Upper lobe of left lung (tissue), 6 donors: ENCODE results near the gene MTERF2. TPM values are rescaled to one million over a fixed set of nuclear protein-coding genes. Genes with fewer than 3 reads are reported as not detected.

Source experiments
- ATAC-seq, 2 donors: fragments of 200-7000 bp; cut with Tn5 transposase; one replicate each; pipeline ENCODE4 v1.9.1; 2022; ENCODE audit warnings: mild to moderate bottlenecking in 2 of 2, moderate library complexity in 2 of 2; ENCODE audit not compliant: low FRiP score in 2 of 2
- DNase-seq, 2 donors: peaks; one replicate each; pipeline ENCODE4 v3.0.0-alpha.2; 2019 to 2020
- H3K27ac ChIP-seq, 4 donors: fragments of 200-600 bp; sonication (generic); one replicate each; pipeline ENCODE4 v1.5.1; 2016 to 2019
- H3K27me3 ChIP-seq, 4 donors: fragments of 200-600 bp; sonication (generic); one replicate each; pipeline ENCODE4 v1.5.1; 2017 to 2019
- H3K36me3 ChIP-seq, 4 donors: fragments of 200-600 bp; sonication (generic); one replicate each; pipeline ENCODE4 v1.5.1; 2016 to 2019
- H3K4me1 ChIP-seq, 4 donors: fragments of 200-600 bp; sonication (generic); one replicate each; pipeline ENCODE4 v1.5.1; 2018 to 2019
- H3K4me3 ChIP-seq, 4 donors: fragments of 200-600 bp; sonication (generic); one replicate each; pipeline ENCODE4 v1.5.1; 2017 to 2019; ENCODE audit warnings: mild to moderate bottlenecking in 2 of 4, moderate library complexity in 1 of 4
- H3K9me3 ChIP-seq, 4 donors: fragments of 200-600 bp; sonication (generic); one replicate each; pipeline ENCODE4 v1.5.1; 2018 to 2019
- EP300 ChIP-seq, 4 donors: sonication (generic); formaldehyde crosslinking; IDR thresholded peaks; one replicate each; pipeline ENCODE4 v1.5.1; 2017; ENCODE audit warnings: antibody characterized with exemption in 4 of 4, control low read depth in 2 of 4
- POLR2A ChIP-seq, 4 donors: fragments of 450-650 bp; IDR thresholded peaks; one replicate each; pipeline ENCODE4 v1.5.1; 2016 to 2017; ENCODE audit warnings: antibody characterized with exemption in 4 of 4, mild to moderate bottlenecking in 2 of 4
- POLR2AphosphoS5 ChIP-seq, 2 donors: sonication (generic); formaldehyde crosslinking; IDR thresholded peaks; one replicate each; pipeline ENCODE4 v1.5.1; 2017; ENCODE audit warnings: antibody characterized with exemption in 2 of 2
- WGBS, 2 donors: methylation state at CpG; one replicate each; pipeline ENCODE4 v1.1.5; 2017 to 2018; 5-methylcytosine and 5-hydroxymethylcytosine counted together
- total RNA-seq, 6 donors: library from RNA; depleted of rRNA in 4 of 6; stranded (reverse); fragments of >200 nt in 4 of 6; gene quantifications; one replicate each; pipeline versions ENCODE4 v1.1.0 to v1.2.1, GENCODE V29; 2016 to 2021
- TF ChIP-seq, protein P1 (sequence below), 6 experiments: fragments of 450-650 bp in 4 of 6; fragments of 200-600 bp in 2 of 6; sonication (generic) in 2 of 6; IDR thresholded peaks; one replicate each; pipeline ENCODE4 v1.5.1; 2016 to 2019; ENCODE audit warnings: antibody characterized with exemption in 6 of 6
- donor health status: DM: no; HTN: no; CAD: no; lungs with moderate emphysema.
- donor health status: DM: no; HTN: yes; CAD: no; lungs with severe emphysema.

MTERF2 gene
- total RNA-seq, 6 donors from 2014 or later: 6.4 to 34.8 (median 13.6) TPM

DNA sequence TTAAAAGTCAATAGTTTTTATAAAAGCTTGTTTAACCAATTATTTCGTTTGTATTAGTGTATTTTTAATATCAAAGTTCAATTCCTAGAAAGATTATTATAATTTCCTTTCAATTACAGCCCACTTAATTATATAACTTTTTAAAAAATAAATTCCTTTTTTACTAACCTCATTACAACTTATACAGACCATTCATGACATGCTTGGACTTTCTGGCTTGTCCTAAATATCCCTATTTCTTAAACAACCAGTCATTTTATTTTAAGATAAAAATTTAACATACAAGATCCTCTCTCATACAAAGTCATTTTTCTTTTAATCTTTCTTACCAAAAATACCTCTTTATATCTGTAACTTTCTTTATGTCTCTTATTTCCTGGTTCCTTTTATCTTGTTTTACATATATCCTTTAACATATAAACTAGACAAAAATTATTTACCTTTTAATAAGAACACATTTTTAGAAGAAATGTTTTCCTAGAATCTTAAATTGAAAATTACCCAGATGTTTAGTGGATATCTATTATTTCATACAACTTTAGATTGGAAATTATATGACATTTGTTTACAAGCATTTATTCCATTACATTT lies 41.6 kb downstream of the MTERF2 start:
- no peak for ATAC-seq
- no peaks in the 10 kb centered on the region for H3K36me3 ChIP-seq
- WGBS, 2 donors: 15 to 26% methylated on average over 1 of the region's 1 CpG
- no peak overlapping the region for H3K27ac ChIP-seq
- H3K9me3 ChIP-seq: peaks cover 0 to 2% (median 0%) of the 10 kb centered on the region in 4 donors
- DNase-seq: no peak
- H3K4me1 ChIP-seq: no peaks in the 10 kb centered on the region
- H3K4me3 ChIP-seq: no peak overlapping the region
- H3K27me3 ChIP-seq: no peaks in the 10 kb centered on the region
- TF ChIP-seq POLR2A (IDR thresholded peaks at IDR 0.05): no peak
- no peak for TF ChIP-seq EP300 (IDR thresholded peaks at IDR 0.05)
- TF ChIP-seq, protein P1, sequence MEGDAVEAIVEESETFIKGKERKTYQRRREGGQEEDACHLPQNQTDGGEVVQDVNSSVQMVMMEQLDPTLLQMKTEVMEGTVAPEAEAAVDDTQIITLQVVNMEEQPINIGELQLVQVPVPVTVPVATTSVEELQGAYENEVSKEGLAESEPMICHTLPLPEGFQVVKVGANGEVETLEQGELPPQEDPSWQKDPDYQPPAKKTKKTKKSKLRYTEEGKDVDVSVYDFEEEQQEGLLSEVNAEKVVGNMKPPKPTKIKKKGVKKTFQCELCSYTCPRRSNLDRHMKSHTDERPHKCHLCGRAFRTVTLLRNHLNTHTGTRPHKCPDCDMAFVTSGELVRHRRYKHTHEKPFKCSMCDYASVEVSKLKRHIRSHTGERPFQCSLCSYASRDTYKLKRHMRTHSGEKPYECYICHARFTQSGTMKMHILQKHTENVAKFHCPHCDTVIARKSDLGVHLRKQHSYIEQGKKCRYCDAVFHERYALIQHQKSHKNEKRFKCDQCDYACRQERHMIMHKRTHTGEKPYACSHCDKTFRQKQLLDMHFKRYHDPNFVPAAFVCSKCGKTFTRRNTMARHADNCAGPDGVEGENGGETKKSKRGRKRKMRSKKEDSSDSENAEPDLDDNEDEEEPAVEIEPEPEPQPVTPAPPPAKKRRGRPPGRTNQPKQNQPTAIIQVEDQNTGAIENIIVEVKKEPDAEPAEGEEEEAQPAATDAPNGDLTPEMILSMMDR (IDR thresholded peaks at IDR 0.05): no peak
- TF ChIP-seq POLR2AphosphoS5 (IDR thresholded peaks at IDR 0.05): no peak

DNA sequence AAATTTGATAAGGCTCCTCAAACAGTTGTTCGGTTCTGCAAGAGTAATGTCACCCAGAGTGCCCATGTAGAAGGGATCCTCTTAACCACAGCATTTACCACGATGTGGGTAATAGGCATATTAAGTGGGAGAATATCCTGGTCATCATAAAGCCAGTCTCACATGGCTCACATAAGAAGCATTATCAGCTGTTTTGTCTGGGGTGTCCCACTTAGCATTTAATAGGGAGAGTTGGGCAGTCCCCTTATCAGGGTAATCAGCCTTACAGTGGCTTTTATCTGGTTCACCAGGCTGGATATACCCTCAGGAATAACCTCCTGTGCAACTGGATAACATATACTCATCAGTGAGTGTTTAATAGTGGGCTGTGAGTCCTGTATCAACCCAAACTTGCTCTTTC lies 44.2 kb downstream of the MTERF2 start:
- ATAC-seq: no peak

DNA sequence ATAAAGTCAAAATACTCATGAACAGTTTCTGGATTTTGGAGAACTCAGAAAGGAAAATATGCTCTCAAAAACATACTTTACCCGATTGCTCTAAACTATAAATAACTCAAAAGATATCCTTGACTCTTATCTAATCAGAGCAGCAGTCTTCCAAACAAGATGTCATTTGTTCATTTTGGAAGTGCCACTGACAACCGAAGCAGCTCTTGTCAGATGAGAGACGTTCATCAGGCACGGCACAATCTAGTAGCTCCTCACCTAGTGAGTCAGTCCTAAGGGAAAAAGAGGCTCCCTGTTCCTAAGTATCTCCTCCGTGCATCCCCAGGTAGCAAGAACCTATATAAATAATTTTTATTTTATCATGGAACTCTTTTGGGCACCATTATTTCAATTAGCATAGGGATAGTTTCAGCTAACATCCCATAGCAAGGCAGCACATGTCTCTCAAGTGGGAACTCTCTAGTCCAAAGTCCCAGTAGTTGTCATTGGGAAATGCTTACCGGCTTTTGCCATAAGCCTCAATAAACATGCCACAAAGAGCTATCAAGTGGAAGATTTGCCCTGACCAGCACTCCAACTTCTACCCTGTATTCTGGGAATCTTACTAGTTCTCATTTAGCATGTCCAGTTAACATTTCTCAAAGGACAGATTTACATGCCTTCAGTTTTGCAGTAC lies 45.3 kb downstream of the MTERF2 start:
- WGBS, 2 donors: 45 to 54% methylated on average over 6 of the region's 6 CpGs
- TF ChIP-seq POLR2A (IDR thresholded peaks at IDR 0.05) (no peak), POLR2AphosphoS5 (IDR thresholded peaks at IDR 0.05) (no peak), EP300 (IDR thresholded peaks at IDR 0.05) (no peak)
- TF ChIP-seq, protein P1 (IDR thresholded peaks at IDR 0.05): no peak
- no peak for DNase-seq

More for the DNA sequence above, 44.2 kb downstream of the MTERF2 start:
- H3K36me3 ChIP-seq: no peaks in the 10 kb centered on the region
- no peaks in the 10 kb centered on the region for H3K4me1 ChIP-seq
- TF ChIP-seq, protein P1 (IDR thresholded peaks at IDR 0.05): no peak
- TF ChIP-seq POLR2AphosphoS5 (IDR thresholded peaks at IDR 0.05) (no peak), POLR2A (IDR thresholded peaks at IDR 0.05) (no peak)
- WGBS, 2 donors: 89 to 94% methylated on average over 2 of the region's 2 CpGs
- no peaks in the 10 kb centered on the region for H3K9me3 ChIP-seq
- H3K27ac ChIP-seq: no peak overlapping the region
- no peaks in the 10 kb centered on the region for H3K27me3 ChIP-seq
- no peak overlapping the region for H3K4me3 ChIP-seq
- DNase-seq: no peak

DNA sequence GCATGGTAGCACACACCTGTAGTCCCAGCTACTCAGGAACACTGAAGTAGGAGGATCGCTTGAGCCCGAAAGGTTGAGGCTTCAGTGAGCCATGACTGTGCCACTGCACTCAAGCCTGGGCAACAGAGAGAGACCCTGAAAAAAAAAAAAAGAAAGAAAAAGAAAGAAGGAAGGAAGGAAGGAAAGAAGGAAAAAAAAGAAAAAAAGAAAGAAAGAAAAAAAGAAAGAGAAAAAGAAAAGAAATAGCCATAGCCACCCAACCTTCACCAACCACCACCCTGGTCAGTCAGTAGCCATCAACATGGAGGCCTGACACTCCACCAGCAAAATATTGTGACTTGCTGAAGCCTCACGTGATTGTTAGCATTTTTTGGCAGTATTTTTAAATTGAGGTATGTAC lies 52.7 kb downstream of the MTERF2 start:
- ATAC-seq: no peak
- Histone ChIP-seq H3K36me3 (no peaks in the 10 kb centered on the region), H3K4me3 (no peak overlapping the region), H3K9me3 (no peaks in the 10 kb centered on the region), H3K27ac (no peak overlapping the region), H3K4me1 (no peaks in the 10 kb centered on the region), H3K27me3 (no peaks in the 10 kb centered on the region)
- 83 to 86% methylated on average over 3 of the region's 3 CpGs for WGBS, 2 donors
- TF ChIP-seq POLR2AphosphoS5 (IDR thresholded peaks at IDR 0.05): no peak
- TF ChIP-seq, protein P1 (IDR thresholded peaks at IDR 0.05): no peak
- TF ChIP-seq POLR2A (IDR thresholded peaks at IDR 0.05): no peak
- TF ChIP-seq EP300 (IDR thresholded peaks at IDR 0.05): no peak
- no peak for DNase-seq

More for the DNA sequence above, 45.3 kb downstream of the MTERF2 start:
- Histone ChIP-seq H3K27me3 (no peaks in the 10 kb centered on the region), H3K4me1 (no peaks in the 10 kb centered on the region), H3K9me3 (no peaks in the 10 kb centered on the region), H3K36me3 (no peaks in the 10 kb centered on the region), H3K27ac (no peak overlapping the region), H3K4me3 (no peak overlapping the region)
- ATAC-seq: no peak

Other genes starting within 250 kb of the MTERF2 start
- 10 to 100 TPM in 4 of 6 donors, 1 to 10 TPM in 2; 7.8 to 27.2 (median 10.8) TPM for gene RIC8B, start 212.5 kb downstream of the MTERF2 start, total RNA-seq
- 10 to 100 TPM; 22.3 to 47.8 (median 25.7) TPM for gene TMEM263, start 31.2 kb downstream of the MTERF2 start, total RNA-seq
- 10 to 100 TPM; 16.6 to 56.6 (median 42.0) TPM for gene CRY1, start 106.4 kb upstream of the MTERF2 start, total RNA-seq